Measurements from ENCODE around the gene LPAR5. TPM values are rescaled to one million over a fixed set of nuclear protein-coding genes. Genes with fewer than 3 reads are reported as not detected.

Gene LPAR5
- total and polyA plus RNA-seq, 2 of the 8 experiments (the other 6 are each of a cell fraction or from before 2014, with no cell fraction given), result 0.22 to 0.24 TPM

- WGBS, 2 experiments (ENCODE audit: extremely low coverage in 1 of 2, insufficient coverage in 1 of 2, insufficient read length in 1 of 2, insufficient replicate concordance in 2 of 2, low coverage in 1 of 2, low lambda C conversion rate in 2 of 2, missing lambda C conversion rate in 1 of 2), result 33% methylated on average over 15 of the region's 18 CpGs; no CpG with 5 or more reads in 1 of the 2 experiments
- Histone ChIP-seq H2AFZ (ENCODE audit: low read length) (no peak overlapping the region), H2BK120ac (replicated peaks; ENCODE audit: low read depth, low read length) (no peak overlapping the region), H3K4me3 (ENCODE audit: extremely low read depth in 1 of 4, insufficient read depth in 2 of 4, low read depth in 3 of 4, low read length in 4 of 4) (peak overlapping the region; percentile 82 to 93 (median 87)), H3K14ac (ENCODE audit: insufficient read length) (no peak overlapping the region), H3K4me1 (replicated peaks in 1 of 4; ENCODE audit: control insufficient read depth in 3 of 4, insufficient read depth in 4 of 4, low read length in 3 of 4) (peaks cover 7 to 25% (median 14%) of the 10 kb centered on the region in 4 experiments), H3K9me3 (ENCODE audit: insufficient read depth in 2 of 2, low read depth in 1 of 2, low read length in 1 of 2) (no peaks in the 10 kb centered on the region), H2BK5ac (ENCODE audit: low read depth, low read length) (peak overlapping the region; percentile 82), H3K4me2 (ENCODE audit: insufficient read depth in 1 of 2, low read depth in 2 of 2, low read length in 2 of 2) (peak overlapping the region; percentile 92 to 99), H4K5ac (ENCODE audit: insufficient read length, low read depth, low read length) (no peak overlapping the region), H3K4ac (replicated peaks; ENCODE audit: insufficient read length, low read depth, low read length) (no peak overlapping the region), H3K36me3 (ENCODE audit: control insufficient read depth in 2 of 4, insufficient read depth in 4 of 4, low read length in 3 of 4) (peaks cover 21 to 43% (median 24%) of the 10 kb centered on the region in 4 experiments), H3K27me3 (replicated peaks in 1 of 4; ENCODE audit: control insufficient read depth in 3 of 4, extremely low read depth in 1 of 4, insufficient read depth in 3 of 4, low read length in 3 of 4) (no peaks in the 10 kb centered on the region), H3K56ac (replicated peaks; ENCODE audit: insufficient read length, low read depth, low read length) (peak overlapping the region; percentile 59), H4K8ac (ENCODE audit: extremely low read depth, insufficient read depth, low read length) (no peak overlapping the region), H3K23ac (ENCODE audit: insufficient read length) (no peak overlapping the region), H3K18ac (ENCODE audit: extremely low read depth, low read length) (peak overlapping the region; percentile 78), H2BK15ac (ENCODE audit: low read length) (no peak overlapping the region; the same call in 1 of the 2 replicates), H3K79me1 (ENCODE audit: low read depth, low read length) (peaks cover 16% of the 10 kb centered on the region), H3K27ac (ENCODE audit: low read depth, low read length) (no peak overlapping the region), H3K23me2 (ENCODE audit: low read depth, low read length) (peaks cover 16% of the 10 kb centered on the region; the same call in 1 of the 2 replicates), H2AK5ac (ENCODE audit: low read depth, low read length) (peak overlapping the region; percentile 93; the same call in 1 of the 2 replicates), H2BK20ac (ENCODE audit: low read length) (no peak overlapping the region), H3K9ac (replicated peaks in 1 of 4; ENCODE audit: extremely low read depth in 1 of 4, low read depth in 3 of 4, low read length in 3 of 4) (peak overlapping the region in 3 of 4 experiments; percentile 55 to 63 (median 58); a peak in 6 of 7 replicates), H2BK12ac (ENCODE audit: low read depth, low read length) (peak overlapping the region; percentile 50; the same call in 1 of the 2 replicates), H3K79me2 (ENCODE audit: control insufficient read depth in 1 of 2, insufficient read depth in 2 of 2, low read length in 2 of 2) (peaks cover 22 to 46% of the 10 kb centered on the region in 2 experiments), H4K91ac (replicated peaks; ENCODE audit: insufficient read length, low read length) (no peak overlapping the region), H4K20me1 (replicated peaks in 1 of 2; ENCODE audit: control insufficient read depth in 1 of 2, insufficient read depth in 2 of 2, low read length in 2 of 2) (peaks cover 18 to 24% of the 10 kb centered on the region in 2 experiments)
- CTCF ChIA-PET (ENCODE audit: partially characterized antibody), result interaction anchor here (0.6 to 4.3 kb wide), 12 partner anchors 9 to 247 kb away, joined by 3 to 25 read pairs (median 3); no protein-coding TSS in a partner anchor
- DNase-seq (ENCODE audit: low read depth in 1 of 2, low spot score in 2 of 2) (peak in 1 of 2 experiments; percentile 63), FAIRE-seq (no peak)
- POLR2A ChIA-PET (ENCODE audit: partially characterized antibody), result interaction anchor here (0.6 to 13.4 kb wide), 27 partner anchors 9 to 261 kb away, joined by 3 to 225 read pairs (median 4); partner anchors contain the start of genes COPS7A, GAPDH, NOP2 and TPI1
- TF ChIP-seq TEAD4 (IDR thresholded peaks at IDR 0.05; ENCODE audit: low read depth, low read length) (peak; percentile 90), SP1 (IDR thresholded peaks at IDR 0.05; ENCODE audit: low read depth, low read length) (no peak), EZH2 (IDR thresholded peaks at IDR 0.05; ENCODE audit: low read depth, low read length, severe bottlenecking) (no peak), NANOG (IDR thresholded peaks at IDR 0.05; ENCODE audit: insufficient read depth, low read depth, low read length, poor library complexity, severe bottlenecking) (no peak), MAX (IDR thresholded peaks at IDR 0.05) (peak; percentile 32; the same call in 1 of the 2 replicates), SAP30 (IDR thresholded peaks at IDR 0.05; ENCODE audit: insufficient read depth, insufficient replicate concordance, low read length) (peak; percentile 75)
- TF ChIP-seq, protein P1, sequence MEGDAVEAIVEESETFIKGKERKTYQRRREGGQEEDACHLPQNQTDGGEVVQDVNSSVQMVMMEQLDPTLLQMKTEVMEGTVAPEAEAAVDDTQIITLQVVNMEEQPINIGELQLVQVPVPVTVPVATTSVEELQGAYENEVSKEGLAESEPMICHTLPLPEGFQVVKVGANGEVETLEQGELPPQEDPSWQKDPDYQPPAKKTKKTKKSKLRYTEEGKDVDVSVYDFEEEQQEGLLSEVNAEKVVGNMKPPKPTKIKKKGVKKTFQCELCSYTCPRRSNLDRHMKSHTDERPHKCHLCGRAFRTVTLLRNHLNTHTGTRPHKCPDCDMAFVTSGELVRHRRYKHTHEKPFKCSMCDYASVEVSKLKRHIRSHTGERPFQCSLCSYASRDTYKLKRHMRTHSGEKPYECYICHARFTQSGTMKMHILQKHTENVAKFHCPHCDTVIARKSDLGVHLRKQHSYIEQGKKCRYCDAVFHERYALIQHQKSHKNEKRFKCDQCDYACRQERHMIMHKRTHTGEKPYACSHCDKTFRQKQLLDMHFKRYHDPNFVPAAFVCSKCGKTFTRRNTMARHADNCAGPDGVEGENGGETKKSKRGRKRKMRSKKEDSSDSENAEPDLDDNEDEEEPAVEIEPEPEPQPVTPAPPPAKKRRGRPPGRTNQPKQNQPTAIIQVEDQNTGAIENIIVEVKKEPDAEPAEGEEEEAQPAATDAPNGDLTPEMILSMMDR (IDR thresholded peaks at IDR 0.05; ENCODE audit: control extremely low read depth in 1 of 3, insufficient read depth in 1 of 3, low read depth in 1 of 3, low read length in 3 of 3), result peak in 1 of 3 experiments; percentile 17; a peak in 1 of 4 replicates
Measured at GRCh38 chr12:6605421-6606330, 30.1 kb downstream of the LPAR5 start.

Data from H1 (cell line).